GM19328 (cell line): ENCODE results near the gene EIF5A2.
"Not testable (repeated sequence)": the region's sequence is repeated elsewhere in the genome, so short reads cannot be mapped to it uniquely, and the experiment has no call there.

Experiments
- ATAC-seq: cut with Tn5 transposase; IDR thresholded peaks from one replicate; pipeline ENCODE4 v1.9.1; 2021; ENCODE audit warnings: mild to moderate bottlenecking, moderate library complexity; ENCODE audit not compliant: unreplicated experiment

The EIF5A2 gene

DNA sequence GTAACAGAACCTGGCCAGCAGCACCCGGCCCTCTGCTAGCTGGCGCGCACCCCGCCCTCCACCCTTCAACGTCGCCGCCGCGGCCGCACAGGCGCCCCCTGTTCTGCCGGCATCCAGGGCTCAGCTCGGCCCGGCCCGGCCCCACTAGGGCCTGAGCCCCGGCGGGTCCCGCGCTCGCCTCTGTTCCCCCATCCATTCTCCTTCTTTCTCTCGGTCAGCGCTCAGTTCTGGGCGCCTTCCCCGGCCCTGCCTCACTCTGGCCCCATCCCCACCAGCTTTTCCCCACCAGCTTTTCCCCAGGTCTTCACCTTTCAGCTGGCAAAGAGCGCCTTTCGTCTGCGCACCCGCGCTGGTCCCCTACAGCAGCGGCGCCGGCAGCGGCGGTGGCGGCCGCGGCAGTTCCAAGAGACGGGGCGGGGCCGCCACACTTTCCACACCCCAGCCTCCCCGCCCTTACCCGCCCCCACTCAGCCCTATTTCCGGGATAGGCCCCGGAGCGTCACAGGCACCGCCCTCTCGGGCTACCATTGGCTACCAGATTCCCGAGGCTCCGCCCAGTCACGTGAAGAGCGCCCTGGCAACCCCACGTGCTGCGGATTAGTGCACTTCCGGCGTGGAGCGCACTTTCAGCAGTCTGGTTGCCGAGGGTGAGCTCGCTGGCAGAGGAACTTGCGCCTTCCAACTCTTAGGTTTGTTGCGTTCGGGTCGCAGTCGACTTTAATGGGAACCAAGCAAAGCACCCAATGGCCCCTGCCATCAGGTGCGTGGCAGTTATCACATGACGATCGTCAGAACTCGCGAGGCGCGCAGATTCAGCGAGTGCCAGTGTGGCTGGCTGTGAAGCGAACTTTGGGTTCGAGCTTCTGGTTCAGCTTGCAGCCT, at the start of gene EIF5A2:
Gene EIF5A2 (minus strand): TSS at position 403 of the 882 bp plus-strand sequence. CDS start 831 bp downstream, outside the sequence.
- peak; percentile 90 for ATAC-seq

DNA sequence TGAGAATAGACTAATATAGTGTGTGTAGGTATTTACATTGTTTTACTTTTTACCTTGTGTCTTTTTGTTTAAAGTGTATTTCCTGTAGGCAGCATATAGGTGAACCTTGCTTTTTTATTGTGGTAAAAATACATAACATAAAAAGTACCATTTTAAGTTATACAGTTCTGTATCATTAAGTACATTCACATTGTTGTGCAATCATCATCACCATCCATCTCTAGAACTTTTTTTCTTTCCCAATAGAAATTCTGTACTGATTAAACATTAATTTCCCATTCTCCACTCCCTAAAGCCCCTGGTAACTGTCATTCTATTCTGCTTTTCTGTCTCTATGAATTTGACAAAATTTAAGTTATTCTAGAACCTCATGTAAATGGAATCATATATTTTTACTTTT, 48.2 kb upstream of the EIF5A2 start:
- ATAC-seq = no peak

DNA sequence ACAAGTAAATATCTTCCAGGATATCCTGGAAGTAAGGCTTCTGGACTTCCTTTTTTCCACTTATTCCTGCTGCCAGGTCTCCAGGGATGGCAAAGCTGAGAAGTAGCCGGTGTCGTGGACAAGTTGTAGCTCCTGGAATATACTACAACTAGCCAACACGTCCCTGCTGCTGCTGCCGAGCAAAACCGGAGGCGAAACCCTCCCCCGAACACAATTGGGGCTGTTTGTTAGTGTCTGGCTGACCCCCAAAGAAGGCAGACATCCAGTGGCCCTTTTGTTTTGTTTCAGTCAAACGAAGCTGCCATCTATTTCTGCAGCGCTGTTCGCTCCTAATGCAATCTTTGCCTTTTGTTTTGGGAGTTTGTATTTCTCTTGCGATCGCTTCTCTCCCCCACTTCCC, 45.3 kb upstream of the EIF5A2 start:
- no peak for ATAC-seq

GRCh38 chr3:170953229-170953628, 44.8 kb upstream of the EIF5A2 start:
- no peak for ATAC-seq

DNA sequence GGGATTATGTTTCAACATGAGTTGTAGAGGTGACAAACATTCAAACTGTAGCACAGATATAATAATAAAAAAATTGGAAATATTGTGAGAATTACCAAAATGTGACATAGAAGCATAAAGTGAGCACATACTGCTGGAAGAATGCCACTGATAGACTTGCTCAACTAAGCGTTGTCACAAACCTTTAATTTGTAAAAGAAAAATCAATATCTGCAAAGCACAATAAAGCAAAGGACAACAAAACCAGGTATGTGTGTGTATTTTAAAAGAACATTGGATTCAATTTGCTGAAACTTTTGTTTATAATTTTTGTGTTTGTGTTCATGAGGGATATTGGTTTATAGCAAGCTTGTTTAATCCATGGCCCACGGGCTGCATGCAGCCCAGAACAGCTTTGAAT, 40.8 kb upstream of the EIF5A2 start:
- ATAC-seq = no peak

DNA sequence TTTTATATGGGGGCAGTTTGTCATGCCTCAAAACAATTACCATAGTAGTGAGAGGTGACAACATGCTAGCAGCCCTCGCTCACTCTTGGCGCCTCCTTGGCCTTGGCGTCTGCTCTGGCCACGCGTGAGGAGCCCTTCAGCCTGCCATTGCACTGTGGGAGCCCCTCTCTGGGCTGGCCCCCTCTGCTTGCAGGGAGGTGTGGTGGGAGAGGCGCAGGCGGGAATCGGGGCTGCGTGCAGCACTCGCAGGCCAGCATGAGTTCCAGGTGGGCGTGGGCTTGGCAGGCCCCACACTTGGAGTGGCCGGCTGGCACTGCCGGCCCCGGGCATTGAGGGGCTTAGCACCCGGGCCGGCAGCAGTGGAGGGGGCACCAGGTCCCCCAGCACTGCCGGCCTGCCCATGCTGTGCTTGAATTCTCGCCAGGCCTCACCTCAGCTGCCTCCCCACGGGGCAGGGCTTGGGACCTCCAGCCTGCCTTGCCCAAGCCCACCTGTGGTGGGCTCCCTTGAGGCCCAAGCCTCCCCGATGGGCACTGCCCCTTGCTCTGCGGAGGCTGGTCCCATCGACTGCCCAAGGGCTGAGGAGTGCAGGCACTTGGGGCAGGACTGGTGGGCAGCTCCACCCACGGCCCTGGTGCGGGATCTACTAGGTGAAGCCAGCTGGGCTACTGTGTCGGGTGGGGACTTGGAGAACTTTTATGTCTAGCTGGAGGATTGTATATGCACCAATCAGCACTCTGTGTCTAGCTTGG, 38.8 kb upstream of the EIF5A2 start:
- ATAC-seq = no peak

DNA sequence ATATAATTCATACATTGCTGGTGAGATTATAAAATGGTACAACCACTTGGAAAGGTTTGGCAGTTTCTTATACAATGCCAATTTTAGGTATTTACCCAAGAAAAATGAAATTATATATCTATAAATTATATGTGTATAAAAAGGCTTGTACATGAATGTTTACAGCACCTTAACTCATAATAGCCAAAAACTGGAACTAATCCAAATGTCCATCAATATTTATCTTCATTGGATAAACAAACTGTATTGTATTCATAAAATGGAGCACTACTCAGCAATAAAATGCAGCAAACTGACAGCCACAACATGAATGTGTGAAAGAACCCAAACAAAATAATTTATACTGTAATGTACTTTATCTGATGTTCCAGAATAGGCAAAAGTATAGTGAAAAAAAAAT, 33.6 kb upstream of the EIF5A2 start:
- no peak for ATAC-seq

DNA sequence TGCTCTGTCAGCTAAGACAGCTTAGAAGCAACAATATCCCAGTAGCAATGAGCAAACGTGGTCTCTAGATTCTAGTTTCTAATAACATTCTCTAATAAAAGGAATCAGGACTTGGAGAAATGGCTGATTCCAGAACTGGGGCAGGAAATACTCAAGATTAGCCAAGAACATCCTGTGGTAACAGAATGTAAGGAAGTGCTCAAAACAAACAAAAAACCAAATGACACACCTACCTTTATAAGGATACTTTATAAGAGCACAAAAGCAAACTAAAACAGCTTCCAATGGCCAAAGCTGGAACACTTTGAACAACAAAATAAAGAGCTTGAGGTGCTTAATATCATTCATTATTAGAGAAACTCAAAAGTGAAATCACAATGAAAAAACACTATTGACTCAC, 33.1 kb upstream of the EIF5A2 start:
- ATAC-seq = no peak

GRCh38 chr3:170933039-170933438, 24.6 kb upstream of the EIF5A2 start:
- not testable (repeated sequence) for ATAC-seq

DNA sequence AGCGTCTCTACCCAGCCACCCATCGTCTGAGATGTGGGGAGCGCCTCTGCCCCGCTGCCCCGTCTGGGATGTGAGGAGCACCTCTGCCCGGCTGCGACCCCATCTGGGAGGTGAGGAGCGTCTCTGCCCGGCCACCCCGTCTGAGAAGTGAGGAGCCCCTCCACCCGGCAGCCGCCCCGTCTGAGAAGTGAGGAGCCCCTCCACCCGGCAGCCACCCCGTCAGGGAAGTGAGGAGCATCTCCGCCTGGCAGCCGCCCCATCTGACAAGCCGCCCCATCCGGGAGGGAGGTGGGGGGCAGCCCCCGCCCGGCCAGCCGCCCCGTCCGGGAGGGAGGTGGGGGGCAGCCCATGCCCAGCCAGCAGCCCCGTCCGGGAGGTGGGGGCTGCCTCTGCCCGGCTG, 15.1 kb upstream of the EIF5A2 start:
- ATAC-seq = not testable (repeated sequence)

GRCh38 chr3:170918715-170919114, 10.3 kb upstream of the EIF5A2 start:
- ATAC-seq = no peak

DNA sequence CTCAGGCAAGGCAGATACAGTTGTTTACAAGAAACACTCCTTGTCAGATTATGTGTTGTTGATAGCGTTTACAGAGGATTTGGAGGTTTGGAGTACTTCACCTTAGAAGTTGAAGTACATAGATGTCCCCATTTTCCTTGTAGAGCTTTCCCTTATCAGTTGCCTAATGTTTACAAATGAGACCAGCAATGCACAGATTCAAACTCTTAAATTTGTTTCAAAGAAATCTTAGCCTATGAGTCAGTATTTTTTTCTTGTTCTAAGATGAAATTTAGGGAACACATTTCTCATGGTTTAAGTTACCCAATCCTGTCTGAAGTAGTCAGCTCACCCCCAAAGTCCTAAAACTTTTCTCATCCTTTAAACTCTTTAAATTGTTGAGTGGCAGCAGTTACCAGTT, 6.3 kb upstream of the EIF5A2 start:
- no peak for ATAC-seq

- ATAC-seq = no peak
These were observed 5.8 kb upstream of the EIF5A2 start for GRCh38 chr3:170914212-170914611.

- ATAC-seq = no peak
These were observed 2.6 kb upstream of the EIF5A2 start for GRCh38 chr3:170911051-170911450.

DNA sequence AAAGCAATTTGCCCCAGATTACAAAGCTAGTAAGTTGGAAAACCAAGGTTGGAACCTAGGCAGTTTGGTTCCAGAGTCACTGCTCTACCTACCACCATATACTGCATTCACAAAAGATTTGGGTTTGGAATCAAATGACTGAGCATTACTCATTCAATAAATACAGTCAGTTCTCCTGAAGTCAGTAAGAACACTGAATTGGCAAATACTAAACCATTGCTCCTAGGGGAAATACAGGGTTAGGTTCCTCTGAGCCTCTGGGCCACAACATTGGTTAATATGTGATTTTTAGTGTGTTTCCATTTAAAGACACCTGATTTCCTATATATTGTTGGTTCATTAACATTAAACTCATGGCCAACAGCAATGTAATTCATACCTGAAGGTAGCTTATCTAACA, 2.1 kb upstream of the EIF5A2 start:
- ATAC-seq = no peak

GRCh38 chr3:170909129-170909903, 879 bp upstream of the EIF5A2 start:
- ATAC-seq = no peak

DNA sequence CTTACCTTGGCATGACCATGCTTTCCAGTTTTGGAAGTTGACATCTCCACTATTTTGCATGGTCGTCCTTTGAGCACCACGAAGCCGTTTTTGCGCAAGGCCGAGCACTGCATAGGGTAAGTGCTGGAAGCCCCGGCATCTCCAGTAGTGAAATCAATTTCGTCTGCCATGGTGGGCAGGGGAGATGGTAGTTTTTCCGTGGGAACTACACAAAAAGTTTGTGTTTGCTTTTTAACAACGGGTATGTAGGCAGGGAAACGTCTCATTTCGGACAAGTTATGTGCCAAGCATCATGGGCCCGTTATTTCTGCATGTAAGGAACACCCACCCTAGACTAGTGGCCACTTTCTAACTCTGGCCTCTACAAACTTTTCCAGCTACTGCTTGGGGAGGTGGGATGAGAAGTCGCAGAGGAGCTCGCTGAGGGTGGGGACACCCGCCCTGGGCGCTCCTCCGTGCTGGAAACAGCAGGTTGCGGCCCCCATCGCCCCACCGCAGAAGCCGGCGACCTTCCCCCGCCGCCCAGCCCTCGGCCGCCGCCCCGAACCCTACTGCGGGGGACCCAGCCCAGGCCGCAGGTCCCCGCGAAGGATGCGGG, 701 bp downstream of the EIF5A2 start:
- no peak for ATAC-seq

DNA sequence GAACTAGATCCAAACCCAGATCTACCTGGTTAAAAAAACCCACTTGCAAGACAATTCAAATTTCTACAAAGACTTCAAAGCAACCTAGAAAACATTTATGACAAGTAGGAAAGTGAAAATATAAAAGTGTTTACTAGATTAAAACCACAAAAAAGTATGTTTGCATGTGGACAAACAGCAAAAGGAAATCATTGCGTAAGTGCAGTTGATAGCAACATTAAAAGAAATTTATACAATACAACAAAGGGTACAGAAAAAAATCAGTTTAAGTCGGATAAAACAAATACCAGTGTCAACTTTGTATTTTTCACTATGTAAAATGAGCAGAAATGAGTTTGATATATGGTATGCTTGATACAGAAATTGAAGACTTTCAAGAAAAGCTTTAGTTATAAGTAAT, 2.6 kb downstream of the EIF5A2 start:
- no peak for ATAC-seq

DNA sequence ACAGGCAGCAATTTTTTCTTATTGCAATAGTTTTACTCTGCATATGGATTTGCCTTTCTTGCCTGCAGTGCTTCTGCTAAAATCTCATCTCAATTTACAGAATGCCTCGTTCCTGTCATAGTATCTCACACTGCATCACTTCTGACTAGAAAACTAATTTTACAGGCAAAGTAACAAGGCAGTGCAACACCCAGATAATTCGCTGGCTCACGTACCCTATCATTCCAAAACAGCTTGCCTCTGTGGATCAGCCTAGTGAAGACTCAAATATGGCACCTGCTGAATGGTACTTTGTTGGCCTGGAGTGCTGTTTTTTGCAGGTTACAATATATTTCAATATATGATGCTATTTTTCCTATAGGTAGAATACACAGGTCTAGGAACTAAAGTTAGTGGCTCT, 5.3 kb downstream of the EIF5A2 start:
- ATAC-seq = no peak

DNA sequence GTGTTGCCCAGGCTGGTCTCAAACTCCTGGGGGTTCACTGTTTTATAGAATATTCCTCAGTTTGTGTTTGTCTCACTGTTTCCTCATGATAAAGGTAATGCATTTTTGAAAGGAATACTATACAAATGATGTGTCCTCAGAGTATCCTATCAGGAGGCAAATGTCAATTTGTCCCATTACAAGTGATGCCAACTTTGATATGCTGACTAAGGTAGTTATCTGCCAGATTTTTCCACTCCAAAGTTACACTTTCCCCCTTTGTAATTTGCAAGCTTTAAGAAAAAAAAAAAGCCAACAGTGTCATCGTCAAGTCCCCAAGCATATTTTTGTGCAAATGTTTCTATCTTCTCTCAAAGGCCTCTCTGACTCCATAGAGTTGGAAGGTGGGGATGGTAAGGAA, 9.0 kb downstream of the EIF5A2 start:
- no peak for ATAC-seq

- ATAC-seq = no peak
These were observed 10.5 kb downstream of the EIF5A2 start for GRCh38 chr3:170897978-170898377.
